IMR-90 (cell line): ENCODE results near the gene HCRTR1. TPM values are rescaled to one million over a fixed set of nuclear protein-coding genes. Genes with fewer than 3 reads are reported as not detected.

Experiments used
- ATAC-seq: fragments of 200-7000 bp; cut with Tn5 transposase; 2 replicates; pipeline ENCODE4 v1.9.1; 2020; ENCODE audit warnings: low read depth, mild to moderate bottlenecking, moderate library complexity
- BruUV-seq: library from RNA; stranded (reverse); fragments of 400-500 nt; replicated peaks from 2 replicates; lab custom pipeline; 2021; lab: Mats Ljungman, UMichigan
- CTCF ChIA-PET: fragments of 300-600 bp; formaldehyde crosslinking; extraction: SDS; loops from one replicate; lab custom pipeline; 2021; ENCODE audit warnings: antibody characterized with exemption; lab: Yijun Ruan, JAX
- POLR2A ChIA-PET: fragments of 300-600 bp; sonication (Branson Sonifier 250); formaldehyde crosslinking; loops from one replicate; lab custom pipeline; 2022; ENCODE audit warnings: antibody characterized with exemption; ENCODE audit not compliant: unreplicated experiment; lab: Charles Lee
- DNase-seq: peaks from one replicate; pipeline ENCODE4 v3.0.0; 2013
- H2AFZ ChIP-seq: replicated peaks from 2 replicates; pipeline ENCODE3; 2013; ENCODE audit warnings: low read length, mild to moderate bottlenecking; ENCODE audit not compliant: poor library complexity
- H2AK5ac ChIP-seq: 2 replicates; pipeline ENCODE4 v1.6.1; 2013; ENCODE audit warnings: low read depth, low read length, inconsistent platforms
- H2AK9ac ChIP-seq: replicated peaks from 2 replicates; pipeline ENCODE3; 2013; ENCODE audit warnings: mild to moderate bottlenecking, low read depth, low read length, moderate library complexity; ENCODE audit not compliant: poor library complexity
- H2BK120ac ChIP-seq: 2 replicates; pipeline ENCODE4 v1.6.1; 2013; ENCODE audit warnings: low read depth, low read length, inconsistent platforms
- H2BK15ac ChIP-seq: 3 replicates; pipeline ENCODE4 v1.6.1; 2013; ENCODE audit warnings: low read depth, low read length, inconsistent platforms
- H2BK20ac ChIP-seq: 2 replicates; pipeline ENCODE4 v1.6.1; 2013; ENCODE audit warnings: low read depth, mild to moderate bottlenecking, inconsistent platforms, low read length, moderate library complexity
- H2BK5ac ChIP-seq: 2 replicates; pipeline ENCODE4 v1.6.1; 2013; ENCODE audit warnings: mild to moderate bottlenecking, low read depth, low read length, inconsistent platforms; ENCODE audit not compliant: poor library complexity, severe bottlenecking
- H3K14ac ChIP-seq: replicated peaks from 2 replicates; pipeline ENCODE4 v1.6.1; 2013; ENCODE audit warnings: low read depth, low read length, inconsistent platforms
- H3K18ac ChIP-seq: 2 replicates; pipeline ENCODE4 v1.6.1; 2013; ENCODE audit warnings: low read depth, low read length, control low read depth
- H3K23ac ChIP-seq: 2 replicates; pipeline ENCODE4 v1.6.1; 2013; ENCODE audit warnings: low read depth, low read length, inconsistent platforms
- H3K27ac ChIP-seq: 2 replicates; pipeline ENCODE4 v1.5.1; 2013; ENCODE audit warnings: mild to moderate bottlenecking, control low read depth, low read length; ENCODE audit not compliant: insufficient read depth
- H3K27me3 ChIP-seq: 2 replicates; pipeline ENCODE4 v1.6.1; 2013; ENCODE audit warnings: low read length; ENCODE audit not compliant: control insufficient read depth, insufficient read depth
- H3K36me3 ChIP-seq: 2 replicates; pipeline ENCODE4 v1.6.1; 2013; ENCODE audit warnings: low read length, mixed read lengths; ENCODE audit not compliant: control insufficient read depth, insufficient read depth
- H3K4ac ChIP-seq: 2 replicates; pipeline ENCODE4 v1.6.1; 2013; ENCODE audit warnings: low read depth, low read length, inconsistent platforms
- H3K4me1 ChIP-seq: 2 replicates; pipeline ENCODE4 v1.6.1; 2013; ENCODE audit warnings: low read length, mixed read lengths; ENCODE audit not compliant: control insufficient read depth, insufficient read depth
- H3K4me2 ChIP-seq: 2 replicates; pipeline ENCODE4 v1.6.1; 2013; ENCODE audit warnings: low read depth, mild to moderate bottlenecking, control low read depth, low read length, moderate library complexity
- H3K4me3 ChIP-seq: 2 replicates; pipeline ENCODE4 v1.5.1; 2013; ENCODE audit warnings: low read depth, mild to moderate bottlenecking, control low read depth, low read length, moderate library complexity; ENCODE audit not compliant: insufficient read depth
- H3K56ac ChIP-seq: 2 replicates; pipeline ENCODE4 v1.6.1; 2013; ENCODE audit warnings: low read length, inconsistent platforms; ENCODE audit not compliant: insufficient read depth; ENCODE audit errors: extremely low read depth
- H3K79me1 ChIP-seq, 2 experiments: 2 replicates each; pipeline ENCODE4 v1.6.1; 2013; ENCODE audit warnings: low read length in 2 of 2, inconsistent platforms in 1 of 2, low read depth in 1 of 2
- H3K9ac ChIP-seq: 2 replicates; pipeline ENCODE4 v1.6.1; 2013; ENCODE audit warnings: low read depth, low read length, control low read depth
- H3K9me1 ChIP-seq: 2 replicates; pipeline ENCODE4 v1.6.1; 2013; ENCODE audit warnings: low read length, inconsistent platforms; ENCODE audit not compliant: insufficient read depth
- H3K9me3 ChIP-seq: 2 replicates; pipeline ENCODE4 v1.6.1; 2013; ENCODE audit warnings: low read length; ENCODE audit not compliant: control insufficient read depth, insufficient read depth
- H4K20me1 ChIP-seq: 2 replicates; pipeline ENCODE4 v1.6.1; 2013; ENCODE audit warnings: low read length, inconsistent platforms; ENCODE audit not compliant: insufficient read depth
- H4K5ac ChIP-seq: 2 replicates; pipeline ENCODE4 v1.6.1; 2013; ENCODE audit warnings: mild to moderate bottlenecking, low read depth, low read length, control low read depth
- H4K8ac ChIP-seq, 2 experiments: 2 replicates each; pipeline ENCODE4 v1.6.1; 2013; ENCODE audit warnings: low read depth in 2 of 2, low read length in 2 of 2, control low read depth in 1 of 2, inconsistent platforms in 1 of 2
- H4K91ac ChIP-seq: 2 replicates; pipeline ENCODE4 v1.6.1; 2013; ENCODE audit warnings: low read depth, low read length, inconsistent platforms; ENCODE audit not compliant: insufficient read depth
- CEBPB ChIP-seq: IDR thresholded peaks from 2 replicates; pipeline ENCODE4 v1.6.1; 2012; ENCODE audit warnings: low read depth, low read length, improper control_type of control experiment
- FOS ChIP-seq: fragments of 150-350 bp; IDR thresholded peaks from 2 replicates; pipeline ENCODE4 v1.6.1; 2016; ENCODE audit warnings: low read depth, low read length
- MXI1 ChIP-seq: IDR thresholded peaks from 2 replicates; pipeline ENCODE4 v1.6.1; 2012; ENCODE audit warnings: low read depth, mild to moderate bottlenecking, low read length, moderate library complexity, borderline replicate concordance
- SMC3 ChIP-seq: fragments of 150-350 bp; IDR thresholded peaks from 2 replicates; pipeline ENCODE4 v1.6.1; 2016; ENCODE audit warnings: low read depth, mild to moderate bottlenecking, antibody characterized with exemption, low read length, moderate library complexity
- WGBS, 2 experiments: methylation state at CpG; one replicate each; pipeline versions ENCODE4 v1.1.5 to v1.1.7; 2013; ENCODE audit warnings: missing lambda C conversion rate in 2 of 2; ENCODE audit not compliant: insufficient read length in 1 of 2; ENCODE audit errors: extremely low coverage in 2 of 2; 5-methylcytosine and 5-hydroxymethylcytosine counted together
- dilution Hi-C: fragments of 300-500 bp; cut with HindIII; formaldehyde crosslinking; loops from one replicate; pipeline ENCODE4 v1.14.3; 2018; ENCODE audit warnings: low sequenced_read_pairs; ENCODE audit not compliant: unreplicated experiment
- in situ Hi-C: fragments of 300-500 bp; cut with MboI; formaldehyde crosslinking; loops from 3 replicates; pipeline ENCODE4 v1.14.3; 2019; ENCODE audit warnings: low sequenced_read_pairs, inconsistent platforms, mixed read lengths
- intact Hi-C: fragments of 100-400 bp; cut with micrococcal nuclease; formaldehyde crosslinking; loops from 2 replicates; pipeline ENCODE4 v1.10.0; 2022
- polyA plus RNA-seq, 3 experiments: library from polyadenylated mRNA; depleted of rRNA; stranded (reverse); fragments of >200 nt; gene quantifications; 2 replicates each; pipeline ENCODE4 v1.2.3, GENCODE V29; 2012; ENCODE audit warnings: low replicate concordance in 1 of 3
- total RNA-seq: library from RNA; depleted of rRNA; stranded (reverse); fragments of >200 nt; gene quantifications from 2 replicates; pipeline ENCODE4 v1.2.3, GENCODE V29; 2012

HCRTR1 gene
- total and polyA plus RNA-seq, 2 of the 4 experiments (the other 2 are of a cell fraction), result not detected

DNA sequence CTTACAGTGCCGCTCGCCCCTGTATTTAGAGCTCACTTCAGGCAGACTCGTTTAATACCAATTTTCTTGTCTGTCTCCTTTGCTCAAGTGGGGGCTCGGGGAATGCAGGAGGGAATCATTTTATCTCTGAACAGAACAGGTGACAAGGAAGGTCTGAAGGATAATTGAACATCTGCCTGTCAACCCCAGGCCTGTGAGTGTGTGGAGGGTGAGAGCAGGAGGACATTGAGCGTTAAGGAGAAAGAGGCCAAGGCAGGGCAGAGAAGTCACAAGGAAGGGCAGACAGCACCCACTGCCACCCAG, 36.9 kb downstream of the HCRTR1 start:
- Histone ChIP-seq H3K14ac (no peak overlapping the region), H2AK9ac (no peak overlapping the region), H2AK5ac (no peak overlapping the region), H3K23ac (no peak overlapping the region), H3K4ac (no peak overlapping the region), H3K27ac (no peak overlapping the region), H3K56ac (no peak overlapping the region), H2BK120ac (no peak overlapping the region), H3K9ac (no peak overlapping the region), H3K4me2 (no peak overlapping the region), H2BK5ac (no peak overlapping the region), H3K79me1 (no peaks in the 10 kb centered on the region), H4K5ac (no peak overlapping the region), H4K91ac (no peak overlapping the region), H3K9me1 (no peaks in the 10 kb centered on the region), H4K8ac (no peak overlapping the region), H3K36me3 (peaks cover 66% of the 10 kb centered on the region), H2AFZ (no peak overlapping the region), H3K27me3 (no peaks in the 10 kb centered on the region), H4K20me1 (no peaks in the 10 kb centered on the region), H3K4me3 (no peak overlapping the region), H3K4me1 (no peaks in the 10 kb centered on the region), H2BK15ac (no peak overlapping the region), H3K9me3 (no peaks in the 10 kb centered on the region), H2BK20ac (no peak overlapping the region), H3K18ac (no peak overlapping the region)
- ChIA-PET POLR2A (no interaction called here), CTCF (no interaction called here)
- no TSS peak for BruUV-seq
- WGBS, 2 experiments, result no CpG with 5 or more reads among the region's 5 CpGs
- in situ Hi-C loops, result no loop called here
- TF ChIP-seq CEBPB, result no peak
- no peak for TF ChIP-seq FOS
- TF ChIP-seq SMC3, result no peak
- TF ChIP-seq MXI1, result no peak
- intact Hi-C loops, result no loop called here
- no peak for DNase-seq
- dilution Hi-C loops, result no loop called here
- ATAC-seq, result no peak
